Hematopoietic multipotent progenitor cell treated with erythropoietin and hydrocortisone succinate and interleukin-3 and kit ligand, for 15 days (in vitro differentiated cells): ENCODE data around the gene CASP2.

Experiments used
- DNase-seq: peaks from one replicate; pipeline ENCODE4 v3.0.0-alpha.2; 2015; ENCODE audit warnings: low spot score

CASP2 gene

GRCh38 chr7:143296686-143297085 lies 8.5 kb downstream of the CASP2 start:
- DNase-seq, result no peak

- DNase-seq, result no peak
Observed at GRCh38 chr7:143299346-143299745, 11.2 kb downstream of the CASP2 start.

GRCh38 chr7:143299840-143300239 lies 11.7 kb downstream of the CASP2 start:
- DNase-seq, result peak; percentile 47

- no peak for DNase-seq
Observed at GRCh38 chr7:143300959-143301935, 13.1 kb downstream of the CASP2 start.

GRCh38 chr7:143303733-143304132 lies 15.6 kb downstream of the CASP2 start:
- no peak for DNase-seq

GRCh38 chr7:143304938-143305337 lies 16.8 kb downstream of the CASP2 start:
- DNase-seq, result no peak

GRCh38 chr7:143305423-143306070 lies 17.4 kb downstream of the CASP2 start:
- DNase-seq, result peak; percentile 71

GRCh38 chr7:143308632-143309031 lies 20.5 kb downstream of the CASP2 start:
- no peak for DNase-seq

GRCh38 chr7:143314127-143314526 lies 26.0 kb downstream of the CASP2 start:
- no peak for DNase-seq

- DNase-seq, result no peak
Observed at GRCh38 chr7:143315776-143316175, 27.6 kb downstream of the CASP2 start, which contains the start of gene CLCN1. Gene CLCN1 (plus strand): TSS chr7:143316111. CDS start chr7:143316213, 102 bp downstream.

GRCh38 chr7:143316492-143316891 lies 28.3 kb downstream of the CASP2 start:
- no peak for DNase-seq

- DNase-seq, result no peak
Observed at GRCh38 chr7:143318661-143319060, 30.5 kb downstream of the CASP2 start.

- DNase-seq, result no peak
Observed at GRCh38 chr7:143320620-143321019, 32.5 kb downstream of the CASP2 start.

GRCh38 chr7:143321242-143321641 lies 33.1 kb downstream of the CASP2 start:
- no peak for DNase-seq

GRCh38 chr7:143321734-143322133 lies 33.6 kb downstream of the CASP2 start:
- no peak for DNase-seq

GRCh38 chr7:143322760-143323633 lies 34.8 kb downstream of the CASP2 start:
- no peak for DNase-seq

- no peak for DNase-seq
Observed at GRCh38 chr7:143323653-143324052, 35.5 kb downstream of the CASP2 start.

GRCh38 chr7:143325240-143325639 lies 37.1 kb downstream of the CASP2 start:
- DNase-seq, result no peak

GRCh38 chr7:143327903-143328302 lies 39.8 kb downstream of the CASP2 start:
- no peak for DNase-seq

- no peak for DNase-seq
Observed at GRCh38 chr7:143329471-143330170, 41.5 kb downstream of the CASP2 start.

GRCh38 chr7:143331179-143331801 lies 43.1 kb downstream of the CASP2 start:
- DNase-seq, result no peak
